HG02759 (cell line): ENCODE results near the gene EGLN3.
"Not testable (repeated sequence)": the region's sequence is repeated elsewhere in the genome, so short reads cannot be mapped to it uniquely, and the experiment has no call there.

Experiments
- ATAC-seq: cut with Tn5 transposase; IDR thresholded peaks from one replicate; pipeline ENCODE4 v1.9.1; 2021; ENCODE audit warnings: mild to moderate bottlenecking, moderate library complexity; ENCODE audit not compliant: unreplicated experiment

Gene EGLN3

DNA sequence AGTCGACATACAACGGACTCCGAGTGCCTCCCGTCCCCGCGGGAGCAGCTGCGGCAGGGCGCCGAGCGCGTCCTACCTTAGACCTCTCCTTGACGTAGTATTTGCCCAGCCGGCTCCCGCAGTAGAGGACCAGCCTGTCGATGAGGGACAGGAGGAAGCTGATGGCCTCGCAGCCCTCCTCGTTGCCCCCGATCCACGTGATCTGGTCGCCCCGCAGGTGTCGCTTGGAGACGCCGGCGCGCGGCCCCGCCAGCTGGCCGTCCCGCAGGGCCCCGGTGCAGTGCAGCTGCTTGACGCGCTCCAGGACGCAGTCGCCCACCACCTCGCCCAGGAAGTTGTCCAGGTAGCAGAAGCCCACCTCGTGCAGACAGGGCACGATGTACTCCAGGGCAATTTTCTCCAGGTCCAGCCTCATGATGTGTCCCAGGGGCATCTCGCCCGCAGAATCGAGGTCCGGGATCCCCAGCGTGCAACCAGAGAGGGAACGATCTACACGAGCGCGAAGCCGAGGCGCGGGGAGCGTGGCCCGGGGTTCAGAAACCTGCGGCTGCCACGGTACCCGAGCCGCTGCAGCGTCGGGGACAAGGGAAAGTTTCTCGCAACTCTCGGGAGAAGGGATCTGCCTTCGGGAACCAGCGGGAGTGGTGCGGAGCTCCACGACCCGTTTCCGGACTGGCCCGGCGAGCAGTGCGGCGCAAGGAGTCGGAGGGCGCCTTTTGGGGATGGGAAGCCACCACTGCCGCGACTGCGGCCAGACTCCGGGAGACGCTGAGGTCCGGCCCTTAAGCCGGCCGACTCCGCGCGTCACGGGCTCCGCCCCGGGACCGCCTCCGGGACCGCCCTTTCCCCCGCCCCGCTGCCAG is at the start of gene EGLN3:
EGLN3 (minus strand) TSS at position 755 of the 863 bp plus-strand sequence; CDS start at position 433, 322 bp downstream.
- ATAC-seq: peak; percentile 92

- ATAC-seq: no peak
Observed at GRCh38 chr14:34000396-34000795, 49.5 kb upstream of the EGLN3 start.

- ATAC-seq: no peak
Observed at GRCh38 chr14:33999771-34000291, 49.0 kb upstream of the EGLN3 start.

- no peak for ATAC-seq
Observed at GRCh38 chr14:33997611-33998010, 46.7 kb upstream of the EGLN3 start.

- no peak for ATAC-seq
Observed at GRCh38 chr14:33996462-33996861, 45.6 kb upstream of the EGLN3 start.

- ATAC-seq: no peak
Observed at GRCh38 chr14:33993246-33993645, 42.4 kb upstream of the EGLN3 start.

DNA sequence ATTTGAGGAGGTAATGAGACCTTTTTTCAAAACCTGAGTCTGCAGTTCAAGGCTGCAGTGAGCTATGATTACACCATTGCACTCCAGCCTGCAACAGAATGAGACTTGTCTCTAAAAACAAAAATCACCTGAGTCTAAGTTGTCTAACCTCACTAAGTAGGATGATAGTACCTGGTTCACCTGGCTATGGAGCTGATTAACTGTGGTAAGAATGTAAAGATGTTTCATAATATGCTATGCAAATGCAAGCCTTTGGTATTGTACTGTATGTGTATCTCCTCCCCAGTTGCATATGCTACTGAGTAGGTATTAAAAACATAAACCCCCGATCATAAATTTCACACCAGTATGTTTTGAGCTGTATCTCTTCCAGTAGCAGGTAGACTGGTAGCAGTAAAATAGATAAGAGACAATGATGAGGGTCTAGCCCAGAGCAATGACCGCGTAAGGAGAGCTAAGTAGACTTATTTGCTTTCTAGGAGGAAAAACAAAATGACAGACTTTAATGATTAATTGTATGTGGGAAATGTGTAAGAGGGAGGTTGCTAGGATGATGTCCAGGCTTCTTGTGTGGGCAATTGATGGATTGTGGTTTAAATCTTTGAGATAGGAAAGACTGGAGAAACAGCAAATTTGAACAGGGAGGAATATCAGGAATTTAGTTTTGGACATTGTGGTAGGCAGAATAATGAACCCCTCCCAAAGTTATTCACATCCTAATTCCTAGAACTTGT is 41.6 kb upstream of the EGLN3 start:
- no peak for ATAC-seq

DNA sequence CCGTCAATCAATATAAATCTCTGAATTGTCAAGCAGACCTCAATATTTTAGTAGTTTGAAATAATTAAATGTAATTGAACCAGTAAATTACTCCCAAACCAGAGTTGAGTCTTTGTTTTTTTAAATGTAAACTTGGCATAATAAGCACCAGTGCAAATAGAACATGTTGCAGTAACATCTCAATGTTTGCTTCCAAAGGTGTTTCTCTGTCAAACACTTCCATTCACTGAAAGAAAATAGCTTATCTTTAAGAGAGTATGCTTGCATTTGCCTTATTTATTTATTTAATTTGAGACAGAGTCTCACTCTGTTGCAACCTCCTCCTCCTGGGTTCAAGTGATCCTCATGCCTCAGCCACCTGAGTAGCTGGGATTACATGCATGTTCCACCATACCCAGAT is 39.9 kb upstream of the EGLN3 start:
- no peak for ATAC-seq

GRCh38 chr14:33987565-33988080 is 36.7 kb upstream of the EGLN3 start:
- no peak for ATAC-seq

DNA sequence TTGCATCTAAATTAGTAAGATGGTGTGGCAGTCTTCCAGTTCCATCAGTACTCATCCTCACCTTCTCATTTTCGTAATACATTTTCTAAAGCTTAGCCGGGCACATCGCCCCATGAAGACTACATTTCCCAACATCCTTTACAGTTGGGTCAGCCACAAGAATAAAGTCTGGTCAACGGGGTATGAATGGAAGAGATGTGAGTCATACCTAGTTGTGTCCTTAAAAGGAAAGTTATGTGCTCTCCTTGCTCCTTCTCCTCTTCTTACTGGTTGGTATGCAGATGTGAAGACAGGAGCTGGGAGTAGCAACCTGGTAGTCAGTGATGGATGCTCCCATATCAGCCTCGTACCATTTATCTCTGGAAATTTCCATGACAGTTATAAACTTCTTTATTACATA is 35.9 kb upstream of the EGLN3 start:
- no peak for ATAC-seq

DNA sequence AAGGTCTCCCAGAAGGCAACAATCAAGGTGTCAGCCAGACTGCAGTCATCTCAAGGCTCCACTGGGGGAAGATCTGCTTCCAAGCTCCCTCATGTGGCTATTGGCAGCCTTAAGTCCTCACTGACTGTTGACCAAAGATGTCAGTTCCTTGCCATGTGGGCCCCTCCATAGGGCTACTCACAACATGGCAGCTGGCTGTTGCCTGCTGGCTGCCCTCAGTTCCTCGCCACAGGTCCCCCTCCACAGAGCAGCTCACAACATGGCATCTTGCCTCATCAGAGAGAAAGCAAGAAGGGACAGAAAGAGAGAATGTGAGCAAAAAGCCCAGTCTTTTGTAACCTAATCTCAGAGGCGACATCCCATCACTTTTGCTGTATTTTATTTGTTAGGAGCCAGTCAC is 34.4 kb upstream of the EGLN3 start:
- no peak for ATAC-seq

DNA sequence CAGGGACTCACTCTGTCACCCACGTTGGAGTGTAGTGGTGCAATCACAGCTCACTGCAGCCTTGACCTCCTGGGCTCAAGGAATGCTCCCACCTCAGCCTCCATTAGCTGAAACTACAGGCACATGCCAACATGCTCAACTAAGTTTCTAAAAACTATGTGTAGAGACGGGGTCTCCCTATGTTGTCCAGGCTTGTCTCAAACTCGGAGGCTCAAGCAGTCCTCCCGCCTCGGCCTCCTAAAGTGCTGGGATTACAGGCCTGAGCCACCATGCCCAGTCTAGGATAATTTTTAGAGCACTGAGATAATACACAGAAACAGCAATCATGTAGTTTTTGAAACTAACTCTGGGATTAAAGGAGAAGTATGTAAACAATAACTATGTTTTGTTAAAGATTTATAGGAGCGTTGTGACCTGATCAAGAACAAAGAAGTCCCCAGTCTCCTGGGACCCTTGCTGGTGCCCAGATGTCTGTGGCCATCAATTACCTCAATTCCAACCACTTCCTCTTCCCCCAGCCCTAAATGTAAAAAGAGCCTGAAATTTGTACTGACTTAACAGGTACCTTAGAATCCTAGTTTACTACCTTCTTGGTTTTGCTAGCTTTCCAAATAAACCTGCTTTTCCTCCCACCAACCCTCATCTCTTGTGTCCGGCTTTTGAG is 28.9 kb upstream of the EGLN3 start:
- ATAC-seq: peak; percentile 94

- no peak for ATAC-seq
Observed at GRCh38 chr14:33978892-33979612, 28.2 kb upstream of the EGLN3 start.

GRCh38 chr14:33972583-33973081 is 21.8 kb upstream of the EGLN3 start:
- peak; percentile 94 for ATAC-seq

- not testable (repeated sequence) for ATAC-seq
Observed at GRCh38 chr14:33969846-33970245, 19.0 kb upstream of the EGLN3 start.

- ATAC-seq: no peak
Observed at GRCh38 chr14:33968722-33969121, 17.8 kb upstream of the EGLN3 start.

GRCh38 chr14:33967138-33967537 is 16.3 kb upstream of the EGLN3 start:
- ATAC-seq: no peak

GRCh38 chr14:33966276-33966675 is 15.4 kb upstream of the EGLN3 start:
- ATAC-seq: no peak

DNA sequence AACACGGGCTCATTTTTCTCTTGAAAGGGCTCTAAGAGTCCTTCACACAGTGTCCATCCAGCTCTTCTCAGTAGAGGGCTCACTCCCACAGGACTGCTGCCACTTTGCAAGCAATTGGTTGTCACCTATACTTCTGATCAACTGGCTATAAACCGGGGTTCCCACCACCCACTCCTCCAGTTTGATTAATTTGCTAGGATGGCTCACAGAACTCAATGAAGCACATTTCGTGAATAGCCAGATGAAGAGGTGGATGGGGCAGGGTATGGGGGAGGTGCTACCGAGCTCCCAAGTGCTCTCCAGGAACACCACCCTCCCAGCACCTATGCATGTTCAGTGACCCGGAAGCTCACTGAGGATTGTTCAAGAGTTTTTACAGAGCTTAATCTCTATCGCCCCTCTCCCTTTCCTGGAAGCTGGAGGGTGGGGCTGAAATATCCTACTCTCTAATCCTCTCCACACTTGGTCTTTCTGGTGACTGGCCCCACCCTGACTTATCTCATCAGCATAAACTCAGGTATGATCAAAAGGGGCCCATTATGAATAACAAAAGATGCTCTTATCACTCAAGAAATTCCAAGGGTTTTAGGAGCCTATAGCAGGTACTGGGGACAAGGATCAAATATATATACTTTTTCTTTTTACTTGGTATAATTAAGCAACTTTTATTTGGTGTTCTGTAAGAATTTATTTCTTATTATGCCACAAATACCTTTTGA is 13.9 kb upstream of the EGLN3 start:
- no peak for ATAC-seq

DNA sequence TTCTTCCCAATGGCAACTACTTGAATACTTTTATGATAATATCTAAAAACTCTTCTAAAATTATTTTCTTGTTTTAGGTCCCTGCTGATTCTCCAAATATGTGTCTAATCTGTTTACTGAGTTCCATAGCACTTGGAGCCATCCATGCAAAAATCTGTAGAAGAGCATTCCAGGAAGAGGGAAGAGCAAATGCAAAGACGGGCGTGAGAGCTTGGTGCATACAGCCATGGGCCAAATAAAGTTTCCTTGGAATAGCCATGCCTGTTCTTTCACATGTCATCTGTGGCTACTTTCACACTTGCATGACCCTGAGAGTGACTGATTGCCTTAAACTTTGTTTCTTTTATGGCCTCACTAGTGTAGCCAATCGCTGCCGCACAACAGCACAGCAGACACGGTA is 13.0 kb upstream of the EGLN3 start:
- no peak for ATAC-seq
